Left lung (tissue), 10 donors: ENCODE data around the gene C1orf35. TPM values are rescaled to one million over a fixed set of nuclear protein-coding genes. Genes with fewer than 3 reads are reported as not detected.

Experiments
- ATAC-seq: fragments of 200-7000 bp; cut with Tn5 transposase; one replicate; pipeline ENCODE4 v1.9.1; 2020; ENCODE audit warnings: moderate library complexity
- DNase-seq, 4 donors: peaks; one replicate each; pipeline ENCODE4 v3.0.0-alpha.2; 2013 to 2020
- H3K27ac ChIP-seq, 2 donors: fragments of 200-600 bp; sonication (generic) in 1 of 2; one replicate each; pipeline versions ENCODE4 v1.5.0 to v1.8.0; 2020 to 2021
- H3K27me3 ChIP-seq, 2 donors: fragments of 200-600 bp; sonication (generic) in 1 of 2; one replicate each; pipeline versions ENCODE4 v1.5.0 to v1.8.0; 2020 to 2021
- H3K36me3 ChIP-seq, 2 donors: fragments of 200-600 bp; sonication (generic) in 1 of 2; one replicate each; pipeline versions ENCODE4 v1.5.0 to v1.8.0; 2020 to 2021
- H3K4me1 ChIP-seq, 2 donors: fragments of 200-600 bp; one replicate each; pipeline ENCODE4 v1.8.0; 2021
- H3K4me3 ChIP-seq, 2 donors: fragments of 200-600 bp; sonication (generic) in 1 of 2; one replicate each; pipeline versions ENCODE4 v1.5.0 to v1.8.0; 2020 to 2021; ENCODE audit warnings: mild to moderate bottlenecking in 1 of 2
- H3K9me3 ChIP-seq, 2 donors: fragments of 200-600 bp; sonication (generic) in 1 of 2; one replicate each; pipeline versions ENCODE4 v1.5.0 to v1.8.0; 2020 to 2021
- CTCF ChIP-seq, 2 donors: fragments of 200-600 bp; sonication (generic) in 1 of 2; IDR thresholded peaks; one replicate each; pipeline versions ENCODE4 v1.5.0 to v1.8.0; 2021; ENCODE audit warnings: antibody characterized with exemption in 2 of 2
- intact Hi-C, 2 donors: fragments of 100-400 bp; cut with DNase I; formaldehyde crosslinking; loops; one replicate each; pipeline versions ENCODE4 v1.11.2 to v1.14.2; 2022
- polyA plus RNA-seq, 6 donors: library from polyadenylated mRNA; unstranded; fragments of 120-200 nt; gene quantifications; one replicate each; pipeline ENCODE4 v1.2.1, GENCODE V29; 2013; ENCODE audit not compliant: insufficient read length in 6 of 6
- total RNA-seq, 2 donors: library from RNA; stranded (reverse); fragmentation: NEBNext Ultra II Directional; extraction: Animal tissue kit (Norgen Biotek cat#: 25700); gene quantifications; one replicate each; pipeline ENCODE4 v1.2.1, GENCODE V29; 2021
- donor health status: DM: no; HTN: yes; CAD: no.
- donor health status: DM: no; HTN: no; CAD: no.

Gene C1orf35
- total and polyA plus RNA-seq, 8 donors, result 12.6 to 21.1 (median 17.0) TPM

GRCh38 chr1:228064741-228065542 lies 38.2 kb downstream of the C1orf35 start:
- DNase-seq (peak in 1 of 4 donors; percentile 73), ATAC-seq (no peak)
- intact Hi-C loops, result no loop called here
- Histone ChIP-seq H3K9me3 (no peaks in the 10 kb centered on the region), H3K27me3 (peaks cover 15 to 76% of the 10 kb centered on the region in 2 donors), H3K4me3 (no peak overlapping the region), H3K36me3 (no peaks in the 10 kb centered on the region), H3K4me1 (peaks cover 11% of the 10 kb centered on the region in 2 donors), H3K27ac (no peak overlapping the region)
- no peak for TF ChIP-seq CTCF (IDR thresholded peaks at IDR 0.05)

GRCh38 chr1:228064296-228064695 lies 38.8 kb downstream of the C1orf35 start:
- TF ChIP-seq CTCF (IDR thresholded peaks at IDR 0.05), result no peak
- Histone ChIP-seq H3K36me3 (no peaks in the 10 kb centered on the region), H3K27ac (no peak overlapping the region), H3K4me3 (no peak overlapping the region), H3K9me3 (no peaks in the 10 kb centered on the region), H3K4me1 (peaks cover 11 to 16% of the 10 kb centered on the region in 2 donors), H3K27me3 (peaks cover 21 to 82% of the 10 kb centered on the region in 2 donors)
- intact Hi-C loops, result no loop called here
- no peak for ATAC-seq
- DNase-seq, result peak in 1 of 4 donors; percentile 64

- Histone ChIP-seq H3K27ac (no peak overlapping the region), H3K36me3 (no peaks in the 10 kb centered on the region), H3K9me3 (no peaks in the 10 kb centered on the region), H3K4me3 (no peak overlapping the region), H3K4me1 (peaks cover 11 to 20% of the 10 kb centered on the region in 2 donors), H3K27me3 (peaks cover 29 to 90% of the 10 kb centered on the region in 2 donors)
- no peak for TF ChIP-seq CTCF (IDR thresholded peaks at IDR 0.05)
- DNase-seq (no peak), ATAC-seq (no peak)
- intact Hi-C loops, result no loop called here
Observed at GRCh38 chr1:228063251-228064191, 39.6 kb downstream of the C1orf35 start.

GRCh38 chr1:228062812-228063211 lies 40.3 kb downstream of the C1orf35 start:
- Histone ChIP-seq H3K36me3 (no peaks in the 10 kb centered on the region), H3K27ac (no peak overlapping the region), H3K4me1 (peaks cover 11 to 20% of the 10 kb centered on the region in 2 donors), H3K4me3 (no peak overlapping the region), H3K9me3 (no peaks in the 10 kb centered on the region), H3K27me3 (peaks cover 31 to 97% of the 10 kb centered on the region in 2 donors)
- TF ChIP-seq CTCF (IDR thresholded peaks at IDR 0.05), result no peak
- DNase-seq, result peak in 1 of 4 donors; percentile 23
- intact Hi-C loops, result no loop called here
- ATAC-seq, result no peak
